ACHN (cell line): Measurements from ENCODE around the gene OTOA.
"Not testable (repeated sequence)": the region's sequence is repeated elsewhere in the genome, so short reads cannot be mapped to it uniquely, and the experiment has no call there.

Experiments
- DNase-seq: peaks from one replicate; pipeline ENCODE4 v3.0.0-alpha.2; 2015
- in situ Hi-C: cut with HindIII; loops from 2 replicates; pipeline ENCODE4 v1.10.0; 2017; ENCODE audit warnings: low sequenced_read_pairs, low pct_ligation_motif_present, low pct_unique_long_range_greater_than_20kb

Gene OTOA

DNA sequence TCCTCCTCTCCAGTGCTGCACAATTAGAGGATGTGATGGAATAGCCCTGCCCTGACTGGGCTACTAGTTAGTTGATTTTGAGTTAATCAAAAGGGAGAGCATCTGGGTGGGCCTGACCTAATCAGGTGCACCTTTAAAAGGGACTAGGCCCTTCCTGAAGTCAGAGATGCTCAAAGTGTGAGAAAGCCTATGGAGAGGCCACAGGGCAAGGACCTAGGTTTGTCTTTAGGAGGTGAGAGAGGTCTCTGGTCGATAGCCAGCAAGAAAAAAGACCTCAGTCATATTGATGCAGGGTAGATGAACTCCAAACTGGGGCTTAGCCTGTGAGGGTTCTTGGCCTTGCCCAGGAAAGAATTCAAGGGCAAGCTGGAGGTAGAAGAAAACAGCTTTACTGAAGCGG is 104.5 kb downstream of the OTOA start:
- DNase-seq, in situ Hi-C loops: not testable (repeated sequence)

DNA sequence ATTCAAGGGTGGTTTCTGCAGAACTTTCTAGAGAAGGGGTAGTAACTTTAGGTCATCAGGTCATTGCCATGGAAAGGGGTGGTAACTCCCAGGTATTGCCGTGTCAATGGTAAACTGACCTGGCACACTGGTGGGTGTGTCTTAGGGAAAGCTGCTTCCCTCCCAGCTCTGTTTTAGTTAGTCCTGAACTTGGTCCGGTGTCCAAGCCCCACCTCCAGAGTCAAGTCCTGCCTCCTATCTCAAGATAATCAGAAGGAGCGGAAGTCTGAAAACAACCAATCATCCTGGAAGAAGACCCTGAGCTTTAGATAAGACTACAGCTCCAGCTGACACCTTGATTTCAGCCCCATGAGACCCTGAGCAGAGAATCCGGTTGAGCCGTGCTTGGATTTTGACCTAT is 105.0 kb downstream of the OTOA start:
- in situ Hi-C loops, DNase-seq: not testable (repeated sequence)

DNA sequence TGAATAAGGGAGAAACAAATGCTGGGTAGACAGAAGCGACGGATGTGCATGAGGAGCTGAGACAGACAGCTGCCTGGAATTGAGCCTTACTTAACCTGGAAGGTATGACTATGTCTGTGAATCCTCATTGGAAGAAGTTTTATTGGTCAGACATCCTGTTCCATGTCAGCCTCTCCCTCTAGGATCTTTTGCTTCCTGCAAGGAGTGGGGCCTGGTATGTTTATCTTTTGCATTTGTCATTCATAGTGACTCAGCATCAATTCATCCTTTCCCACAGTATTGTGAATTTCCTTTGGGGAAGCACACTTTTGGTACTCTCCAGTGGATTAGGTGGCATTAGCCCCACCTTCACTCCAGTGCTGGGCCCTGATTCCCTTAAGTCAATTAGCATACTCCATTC is 105.5 kb downstream of the OTOA start:
- in situ Hi-C loops = not testable (repeated sequence)
- DNase-seq = peak; percentile 76

DNA sequence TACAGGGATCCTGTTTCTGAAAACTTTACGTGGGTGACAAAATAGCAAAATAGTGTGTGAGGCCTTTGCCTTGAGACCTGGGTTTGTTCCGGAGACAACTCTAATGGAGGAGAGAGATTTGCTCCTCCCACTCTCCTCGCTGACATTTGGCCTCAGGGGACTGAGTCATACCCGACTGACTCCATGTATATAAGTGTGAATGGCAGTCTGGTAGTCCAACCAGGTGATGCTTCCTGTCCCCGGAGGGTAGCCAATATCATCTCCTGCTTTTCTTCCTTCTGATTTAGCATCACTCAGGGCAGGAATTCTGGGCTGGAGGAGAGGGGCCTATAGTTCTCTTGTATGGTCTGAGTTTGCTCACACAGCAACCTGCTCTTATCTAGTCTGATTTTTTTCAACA is 106.8 kb downstream of the OTOA start:
- in situ Hi-C loops, DNase-seq: not testable (repeated sequence)

DNA sequence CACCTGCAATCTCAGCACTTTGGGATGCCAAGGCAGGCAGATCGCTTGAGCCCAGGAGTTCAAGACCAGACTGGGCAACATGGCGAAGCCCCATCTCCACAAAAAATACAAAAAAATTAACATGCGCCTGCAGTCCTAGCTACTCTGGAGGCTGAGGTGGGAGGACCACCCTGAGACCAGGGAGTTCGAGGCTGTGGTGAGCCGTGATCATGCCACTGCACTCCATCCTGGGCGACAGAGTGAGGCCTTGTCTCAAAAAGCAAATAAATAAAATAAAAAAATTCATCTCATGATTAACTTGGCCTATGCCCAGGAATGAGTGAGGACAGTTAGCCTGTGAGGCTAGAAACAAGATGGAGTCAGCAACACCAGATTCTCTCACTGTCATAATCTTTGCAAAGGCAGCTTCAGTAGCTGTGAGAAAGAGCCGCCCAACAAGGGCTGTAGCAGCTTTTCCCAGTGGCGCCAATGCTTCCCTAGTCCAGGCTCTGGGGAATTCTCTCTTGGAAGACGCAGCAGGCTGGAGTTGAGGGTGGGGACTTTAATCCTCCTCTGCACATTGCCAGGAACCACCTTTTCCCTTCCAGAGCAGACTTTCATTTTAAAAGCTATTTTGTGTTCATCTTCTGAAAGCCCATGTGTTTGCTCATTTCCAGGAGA is 108.9 kb downstream of the OTOA start:
- in situ Hi-C loops, DNase-seq: not testable (repeated sequence)

GRCh38 chr16:21773207-21773553 is 109.4 kb downstream of the OTOA start:
- DNase-seq, in situ Hi-C loops: not testable (repeated sequence)

DNA sequence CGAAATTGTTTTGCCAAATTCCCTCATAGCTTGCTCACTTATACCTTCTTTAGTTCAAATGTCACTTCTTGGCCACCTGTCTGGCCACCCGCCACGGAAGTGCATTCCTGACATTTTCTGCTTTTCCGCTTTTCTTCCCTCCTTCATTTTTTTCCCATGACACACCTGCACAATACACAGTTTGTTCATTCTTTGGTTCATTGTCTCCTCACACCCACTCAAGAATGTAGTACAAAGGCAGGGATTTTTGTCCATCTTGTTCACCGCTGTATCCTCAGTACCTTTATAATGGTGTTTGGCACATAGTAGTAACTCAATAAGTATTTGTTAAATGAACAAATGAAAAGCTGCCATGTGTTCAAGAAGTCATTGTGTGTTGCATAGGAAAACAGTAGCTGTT is 116.8 kb downstream of the OTOA start:
- in situ Hi-C loops = not testable (repeated sequence)

DNA sequence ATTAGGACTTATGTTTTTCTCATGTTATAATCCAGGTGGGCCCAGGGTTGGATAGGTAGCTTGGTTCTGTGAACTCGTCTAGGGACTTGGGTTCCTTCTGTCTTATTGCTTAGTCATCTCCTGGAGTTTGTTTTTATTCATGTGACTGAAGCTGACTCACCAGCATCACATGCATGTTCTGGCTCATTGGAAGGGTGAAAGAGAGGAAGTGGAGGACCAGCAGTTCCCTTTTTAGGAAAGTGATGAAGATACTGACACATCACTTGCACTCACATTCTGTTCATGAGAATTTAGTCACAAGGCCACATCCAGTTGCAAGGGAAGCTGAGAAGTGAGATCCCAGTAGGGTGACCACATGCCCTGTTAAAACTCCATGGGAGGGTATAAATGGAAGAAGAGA is 126.7 kb downstream of the OTOA start:
- DNase-seq, in situ Hi-C loops: not testable (repeated sequence)

More for the DNA sequence above, 116.8 kb downstream of the OTOA start:
- not testable (repeated sequence) for DNase-seq

- in situ Hi-C loops, DNase-seq: not testable (repeated sequence)
These were observed 129.5 kb downstream of the OTOA start for GRCh38 chr16:21793310-21793709.

GRCh38 chr16:21798601-21799000 is 134.8 kb downstream of the OTOA start:
- in situ Hi-C loops, DNase-seq: not testable (repeated sequence)

GRCh38 chr16:21801538-21802374 is 138.0 kb downstream of the OTOA start:
- in situ Hi-C loops = not testable (repeated sequence)
- peak; percentile 63 for DNase-seq

GRCh38 chr16:21802375-21802663 is 138.6 kb downstream of the OTOA start:
- in situ Hi-C loops, DNase-seq: not testable (repeated sequence)
